IgD-negative memory B cell (primary cell): ENCODE measurements around the gene ALKAL2. TPM values are rescaled to one million over a fixed set of nuclear protein-coding genes. Genes with fewer than 3 reads are reported as not detected.
A peak's percentile ranks its signal among the peaks of the same experiment; 100 is the strongest.
"Not testable (repeated sequence)": the region's sequence is repeated elsewhere in the genome, so short reads cannot be mapped to it uniquely, and the experiment has no call there.

Experiments used
- H3K27ac Mint-ChIP-seq, 3 donors: one replicate each; pipeline ENCODE4 v1.8.0; 2020 to 2022; ENCODE audit warnings: mild to moderate bottlenecking in 3 of 3, mixed read lengths in 3 of 3, moderate library complexity in 1 of 3
- H3K27me3 Mint-ChIP-seq: one replicate; pipeline ENCODE4 v1.8.0; 2021; ENCODE audit warnings: mixed read lengths
- H3K36me3 Mint-ChIP-seq: one replicate; pipeline ENCODE4 v1.8.0; 2020; ENCODE audit warnings: mild to moderate bottlenecking, mixed read lengths
- H3K4me1 Mint-ChIP-seq, 3 donors: one replicate each; pipeline ENCODE4 v1.8.0; 2020 to 2022; ENCODE audit warnings: mixed read lengths in 3 of 3, mild to moderate bottlenecking in 1 of 3
- H3K4me3 Mint-ChIP-seq, 4 donors: one replicate each; pipeline ENCODE4 v1.8.0; 2020 to 2022; ENCODE audit warnings: mild to moderate bottlenecking in 4 of 4, mixed read lengths in 4 of 4, moderate library complexity in 3 of 4
- H3K9me3 Mint-ChIP-seq, 3 donors: one replicate each; pipeline ENCODE4 v1.8.0; 2020 to 2021; ENCODE audit warnings: mixed read lengths in 3 of 3, mild to moderate bottlenecking in 1 of 3
- polyA plus RNA-seq: library from polyadenylated mRNA; unstranded; fragments of 300-500 nt; fragmentation: Illumina TruSeq; gene quantifications from one replicate; pipeline ENCODE4 v1.2.3, GENCODE V29; 2021

Gene ALKAL2
- polyA plus RNA-seq: 3.5 TPM

- Mint-ChIP-seq H3K36me3 (peaks cover 2% of the 10 kb centered on the region), H3K27ac (peak within 1 kb of the TSS in 1 of 3 donors; percentile 59), H3K27me3 (peaks cover 18% of the 10 kb centered on the region), H3K9me3 (no peaks in the 10 kb centered on the region), H3K4me1 (peaks cover 3 to 8% (median 5%) of the 10 kb centered on the region in 3 donors), H3K4me3 (peak within 1 kb of the TSS; percentile 35 to 86 (median 70))
Observed at GRCh38 chr2:287911-288757, at the start of gene ALKAL2. Gene ALKAL2, minus strand, starts transcription at chr2:288091. Its CDS starts 256 bp downstream, at chr2:287835.

GRCh38 chr2:336949-337348 lies 49.1 kb upstream of the ALKAL2 start:
- Mint-ChIP-seq H3K9me3 (peaks cover 14 to 26% (median 21%) of the 10 kb centered on the region in 3 donors), H3K4me3 (peak overlapping the region in 1 of 4 donors; percentile 46)
- not testable (repeated sequence) for H3K27ac Mint-ChIP-seq, H3K4me1 Mint-ChIP-seq, H3K36me3 Mint-ChIP-seq, H3K27me3 Mint-ChIP-seq

- no peaks in the 10 kb centered on the region for H3K4me1 Mint-ChIP-seq
- peaks cover 14 to 26% (median 21%) of the 10 kb centered on the region in 3 donors for H3K9me3 Mint-ChIP-seq
- H3K27me3 Mint-ChIP-seq: peaks cover 2% of the 10 kb centered on the region
- no peak overlapping the region for H3K27ac Mint-ChIP-seq
- peaks cover 3% of the 10 kb centered on the region for H3K36me3 Mint-ChIP-seq
- no peak overlapping the region for H3K4me3 Mint-ChIP-seq
Observed at GRCh38 chr2:336360-336759, 48.5 kb upstream of the ALKAL2 start.

- H3K27ac Mint-ChIP-seq: no peak overlapping the region
- H3K4me3 Mint-ChIP-seq: no peak overlapping the region
- peaks cover 4% of the 10 kb centered on the region for H3K36me3 Mint-ChIP-seq
- peaks cover 15 to 19% (median 18%) of the 10 kb centered on the region in 3 donors for H3K9me3 Mint-ChIP-seq
- peaks cover 9% of the 10 kb centered on the region for H3K27me3 Mint-ChIP-seq
- no peaks in the 10 kb centered on the region for H3K4me1 Mint-ChIP-seq
Observed at GRCh38 chr2:332592-332991, 44.7 kb upstream of the ALKAL2 start.

GRCh38 chr2:328761-329160 lies 40.9 kb upstream of the ALKAL2 start:
- no peak overlapping the region for H3K27ac Mint-ChIP-seq
- peaks cover 0 to 3% (median 3%) of the 10 kb centered on the region in 3 donors for H3K4me1 Mint-ChIP-seq
- no peak overlapping the region for H3K4me3 Mint-ChIP-seq
- H3K9me3 Mint-ChIP-seq: peaks cover 3 to 11% (median 8%) of the 10 kb centered on the region in 3 donors
- peaks cover 3% of the 10 kb centered on the region for H3K36me3 Mint-ChIP-seq
- H3K27me3 Mint-ChIP-seq: peaks cover 11% of the 10 kb centered on the region

GRCh38 chr2:323035-323434 lies 35.1 kb upstream of the ALKAL2 start:
- peaks cover 2% of the 10 kb centered on the region for H3K27me3 Mint-ChIP-seq
- H3K27ac Mint-ChIP-seq: no peak overlapping the region
- peaks cover 2% of the 10 kb centered on the region for H3K36me3 Mint-ChIP-seq
- no peak overlapping the region for H3K4me3 Mint-ChIP-seq
- peaks cover 3 to 11% (median 7%) of the 10 kb centered on the region in 3 donors for H3K9me3 Mint-ChIP-seq
- peaks cover 0 to 4% (median 3%) of the 10 kb centered on the region in 3 donors for H3K4me1 Mint-ChIP-seq

- no peak overlapping the region for H3K4me3 Mint-ChIP-seq
- peaks cover 2% of the 10 kb centered on the region for H3K27me3 Mint-ChIP-seq
- H3K27ac Mint-ChIP-seq: no peak overlapping the region
- peaks cover 3 to 7% (median 6%) of the 10 kb centered on the region in 3 donors for H3K9me3 Mint-ChIP-seq
- H3K4me1 Mint-ChIP-seq: peaks cover 0 to 4% (median 3%) of the 10 kb centered on the region in 3 donors
- H3K36me3 Mint-ChIP-seq: peaks cover 2% of the 10 kb centered on the region
Observed at GRCh38 chr2:322326-322725, 34.4 kb upstream of the ALKAL2 start.

GRCh38 chr2:320561-320960 lies 32.7 kb upstream of the ALKAL2 start:
- H3K9me3 Mint-ChIP-seq: peaks cover 1 to 6% (median 4%) of the 10 kb centered on the region in 3 donors
- H3K27me3 Mint-ChIP-seq: peaks cover 2% of the 10 kb centered on the region
- peaks cover 2% of the 10 kb centered on the region for H3K36me3 Mint-ChIP-seq
- no peak overlapping the region for H3K27ac Mint-ChIP-seq
- H3K4me3 Mint-ChIP-seq: no peak overlapping the region
- peaks cover 0 to 4% (median 3%) of the 10 kb centered on the region in 3 donors for H3K4me1 Mint-ChIP-seq

- Mint-ChIP-seq H3K36me3 (peaks cover 1% of the 10 kb centered on the region), H3K27ac (no peak overlapping the region), H3K4me3 (no peak overlapping the region), H3K4me1 (peaks cover 0 to 2% (median 1%) of the 10 kb centered on the region in 3 donors), H3K9me3 (peaks cover 1 to 4% (median 4%) of the 10 kb centered on the region in 3 donors), H3K27me3 (no peaks in the 10 kb centered on the region)
Observed at GRCh38 chr2:319059-319600, 31.2 kb upstream of the ALKAL2 start.

- Mint-ChIP-seq H3K4me1 (peaks cover 0 to 4% (median 0%) of the 10 kb centered on the region in 3 donors), H3K9me3 (peaks cover 1 to 4% (median 3%) of the 10 kb centered on the region in 3 donors), H3K27me3 (no peaks in the 10 kb centered on the region), H3K4me3 (no peak overlapping the region), H3K27ac (no peak overlapping the region), H3K36me3 (no peaks in the 10 kb centered on the region)
Observed at GRCh38 chr2:317501-318424, 29.9 kb upstream of the ALKAL2 start.

GRCh38 chr2:316381-316780 lies 28.5 kb upstream of the ALKAL2 start:
- Mint-ChIP-seq H3K27ac (no peak overlapping the region), H3K36me3 (no peaks in the 10 kb centered on the region), H3K9me3 (peaks cover 0 to 4% (median 3%) of the 10 kb centered on the region in 3 donors), H3K27me3 (no peaks in the 10 kb centered on the region), H3K4me3 (peak overlapping the region in 1 of 4 donors; percentile 2), H3K4me1 (peaks cover 0 to 4% (median 0%) of the 10 kb centered on the region in 3 donors)

GRCh38 chr2:315925-316324 lies 28.0 kb upstream of the ALKAL2 start:
- H3K4me1 Mint-ChIP-seq, H3K27me3 Mint-ChIP-seq, H3K36me3 Mint-ChIP-seq, H3K9me3 Mint-ChIP-seq, H3K27ac Mint-ChIP-seq: not testable (repeated sequence)
- H3K4me3 Mint-ChIP-seq: peak overlapping the region in 1 of 4 donors; percentile 2

GRCh38 chr2:314561-315336 lies 26.9 kb upstream of the ALKAL2 start:
- Mint-ChIP-seq H3K4me1 (peaks cover 0 to 4% (median 0%) of the 10 kb centered on the region in 3 donors), H3K9me3 (peaks cover 0 to 4% (median 3%) of the 10 kb centered on the region in 3 donors), H3K27me3 (no peaks in the 10 kb centered on the region), H3K36me3 (no peaks in the 10 kb centered on the region), H3K27ac (no peak overlapping the region), H3K4me3 (no peak overlapping the region)

GRCh38 chr2:313991-314390 lies 26.1 kb upstream of the ALKAL2 start:
- peaks cover 0 to 4% (median 4%) of the 10 kb centered on the region in 3 donors for H3K4me1 Mint-ChIP-seq
- H3K9me3 Mint-ChIP-seq: peaks cover 0 to 4% (median 3%) of the 10 kb centered on the region in 3 donors
- no peak overlapping the region for H3K4me3 Mint-ChIP-seq
- H3K27ac Mint-ChIP-seq: no peak overlapping the region
- H3K27me3 Mint-ChIP-seq: no peaks in the 10 kb centered on the region
- H3K36me3 Mint-ChIP-seq: no peaks in the 10 kb centered on the region
